Measurements from ENCODE around the gene SNN.

SNN gene

GRCh38 chr16:11705311-11706025 lies 37.2 kb downstream of the SNN start:
- no peak for DNase-seq

- DNase-seq = no peak
These were observed 38.0 kb downstream of the SNN start for GRCh38 chr16:11706180-11706742.

- no peak for DNase-seq
These were observed 39.5 kb downstream of the SNN start for GRCh38 chr16:11707679-11708197.

GRCh38 chr16:11708421-11708820 lies 40.2 kb downstream of the SNN start:
- DNase-seq = no peak

- no peak for DNase-seq
These were observed 43.4 kb downstream of the SNN start for GRCh38 chr16:11711662-11712061.

- no peak for DNase-seq
These were observed 43.9 kb downstream of the SNN start for GRCh38 chr16:11712122-11712521.

GRCh38 chr16:11715246-11715947 lies 47.1 kb downstream of the SNN start:
- no peak for DNase-seq

GRCh38 chr16:11716336-11716735 lies 48.1 kb downstream of the SNN start:
- DNase-seq = no peak

- no peak for DNase-seq
These were observed 49.6 kb downstream of the SNN start for GRCh38 chr16:11717811-11718210.

- no peak for DNase-seq
These were observed 50.9 kb downstream of the SNN start for GRCh38 chr16:11719171-11719570.

- DNase-seq = no peak
These were observed 51.5 kb downstream of the SNN start for GRCh38 chr16:11719762-11720161.

GRCh38 chr16:11721781-11722467 lies 53.7 kb downstream of the SNN start:
- DNase-seq = no peak

- DNase-seq = no peak
These were observed 54.2 kb downstream of the SNN start for GRCh38 chr16:11722468-11722808.

GRCh38 chr16:11725457-11725856 lies 57.2 kb downstream of the SNN start:
- no peak for DNase-seq

GRCh38 chr16:11726008-11726407 lies 57.8 kb downstream of the SNN start:
- DNase-seq = no peak

- peak; percentile 64 for DNase-seq
These were observed 59.7 kb downstream of the SNN start for GRCh38 chr16:11727796-11728543.
